Astrocyte of the spinal cord (primary cell): ENCODE measurements around the gene TMEM120B.
A peak's percentile ranks its signal among the peaks of the same experiment; 100 is the strongest.

Experiments
- DNase-seq: peaks from one replicate; pipeline ENCODE4 v3.0.0; 2011; ENCODE audit warnings: low read depth, low spot score
- H3K4me3 ChIP-seq: 2 replicates; pipeline ENCODE4 v1.5.1; 2011; ENCODE audit warnings: low read depth, mild to moderate bottlenecking, low read length, moderate library complexity
- in situ Hi-C: cut with HindIII; loops from 2 replicates; pipeline ENCODE4 v1.10.0; 2017; ENCODE audit warnings: low sequenced_read_pairs
- TF ChIP-seq, protein P1 (sequence below): IDR thresholded peaks from 2 replicates; pipeline ENCODE4 v1.5.1; 2012; ENCODE audit warnings: low read depth, mild to moderate bottlenecking, low read length, inconsistent platforms

The TMEM120B gene

GRCh38 chr12:121717041-121717699 is 4.6 kb downstream of the TMEM120B start:
- H3K4me3 ChIP-seq = no peak overlapping the region
- TF ChIP-seq, protein P1, sequence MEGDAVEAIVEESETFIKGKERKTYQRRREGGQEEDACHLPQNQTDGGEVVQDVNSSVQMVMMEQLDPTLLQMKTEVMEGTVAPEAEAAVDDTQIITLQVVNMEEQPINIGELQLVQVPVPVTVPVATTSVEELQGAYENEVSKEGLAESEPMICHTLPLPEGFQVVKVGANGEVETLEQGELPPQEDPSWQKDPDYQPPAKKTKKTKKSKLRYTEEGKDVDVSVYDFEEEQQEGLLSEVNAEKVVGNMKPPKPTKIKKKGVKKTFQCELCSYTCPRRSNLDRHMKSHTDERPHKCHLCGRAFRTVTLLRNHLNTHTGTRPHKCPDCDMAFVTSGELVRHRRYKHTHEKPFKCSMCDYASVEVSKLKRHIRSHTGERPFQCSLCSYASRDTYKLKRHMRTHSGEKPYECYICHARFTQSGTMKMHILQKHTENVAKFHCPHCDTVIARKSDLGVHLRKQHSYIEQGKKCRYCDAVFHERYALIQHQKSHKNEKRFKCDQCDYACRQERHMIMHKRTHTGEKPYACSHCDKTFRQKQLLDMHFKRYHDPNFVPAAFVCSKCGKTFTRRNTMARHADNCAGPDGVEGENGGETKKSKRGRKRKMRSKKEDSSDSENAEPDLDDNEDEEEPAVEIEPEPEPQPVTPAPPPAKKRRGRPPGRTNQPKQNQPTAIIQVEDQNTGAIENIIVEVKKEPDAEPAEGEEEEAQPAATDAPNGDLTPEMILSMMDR = no peak
- DNase-seq = peak; percentile 86
- in situ Hi-C loops = no loop called here

DNA sequence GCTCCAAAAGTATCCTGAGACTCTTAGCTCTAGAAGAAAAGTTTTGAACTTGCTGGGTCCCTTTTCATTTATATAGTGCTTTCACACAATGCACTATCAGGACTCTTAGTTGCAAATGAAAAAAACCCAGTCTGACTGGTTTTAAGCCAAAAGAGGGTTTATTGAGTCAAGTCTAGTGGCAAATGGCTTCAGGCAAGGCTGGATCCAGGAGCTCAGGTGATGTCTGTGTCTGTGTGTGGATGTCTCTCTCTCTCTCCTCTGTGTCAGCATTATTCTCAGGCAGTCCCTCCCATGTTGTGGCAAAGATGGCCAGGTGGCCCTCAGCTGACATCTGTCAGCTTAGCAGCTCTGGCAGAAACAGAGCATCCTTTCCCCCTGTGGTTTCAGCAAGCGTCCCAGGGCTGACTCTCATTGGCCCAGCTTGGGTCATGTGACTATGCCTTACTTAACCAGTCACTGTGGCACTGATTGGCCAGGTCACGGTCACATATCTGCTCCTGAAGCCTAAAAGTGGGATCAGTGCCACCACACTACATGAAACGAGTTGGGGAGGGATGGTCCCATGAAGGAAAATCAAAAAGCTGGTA is 6.2 kb downstream of the TMEM120B start:
- in situ Hi-C loops = no loop called here
- H3K4me3 ChIP-seq = no peak overlapping the region
- DNase-seq = no peak
- TF ChIP-seq, protein P1 = no peak

GRCh38 chr12:121719926-121720414 is 7.4 kb downstream of the TMEM120B start:
- H3K4me3 ChIP-seq = no peak overlapping the region
- TF ChIP-seq, protein P1 = no peak
- in situ Hi-C loops = no loop called here
- DNase-seq = peak; percentile 85

GRCh38 chr12:121720762-121721161 is 8.2 kb downstream of the TMEM120B start:
- DNase-seq = no peak
- in situ Hi-C loops = no loop called here
- TF ChIP-seq, protein P1 = no peak
- no peak overlapping the region for H3K4me3 ChIP-seq

DNA sequence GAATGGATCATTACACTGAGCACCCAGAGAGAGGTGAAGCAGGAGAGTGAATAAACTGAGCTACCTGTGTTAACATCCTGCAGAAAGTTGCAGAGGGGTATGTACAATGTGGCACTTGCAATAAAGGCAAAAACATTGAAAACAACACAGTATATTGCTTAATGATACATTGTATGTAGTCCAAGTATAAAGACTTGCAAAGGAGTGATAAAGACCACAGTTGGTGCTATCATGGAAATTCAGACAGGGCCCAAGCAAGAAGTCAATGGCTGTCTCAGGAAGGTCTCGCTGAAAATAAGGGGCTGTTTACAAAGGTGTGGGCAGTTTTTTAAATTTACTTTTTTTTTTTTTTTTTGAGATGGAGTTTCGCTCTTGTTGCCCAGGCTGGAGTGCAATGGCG is 10.0 kb downstream of the TMEM120B start:
- TF ChIP-seq, protein P1 = no peak

DNA sequence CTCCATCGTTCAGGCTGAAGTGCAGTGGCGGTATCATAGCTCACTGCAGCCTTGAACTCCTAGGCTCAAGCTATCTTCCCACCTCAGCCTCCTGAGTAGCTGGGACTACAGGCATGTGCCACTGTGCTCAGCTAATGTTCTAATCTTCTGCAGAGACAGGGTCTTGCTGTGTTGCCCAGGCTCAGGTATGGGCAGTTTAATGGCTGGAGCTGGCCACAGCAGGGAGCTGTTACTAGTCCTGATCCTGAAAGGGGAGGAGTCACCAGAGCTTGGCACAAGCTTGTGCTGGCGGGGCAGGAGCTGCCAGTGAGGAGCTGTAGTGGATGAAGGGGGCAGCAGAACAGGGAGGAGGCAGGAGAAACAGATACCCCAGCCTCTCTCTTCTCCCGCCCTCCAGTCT is 10.6 kb downstream of the TMEM120B start:
- in situ Hi-C loops = no loop called here
- no peak for DNase-seq
- H3K4me3 ChIP-seq = no peak overlapping the region
- TF ChIP-seq, protein P1 = no peak

More for the DNA sequence above, 10.0 kb downstream of the TMEM120B start:
- in situ Hi-C loops = no loop called here
- no peak overlapping the region for H3K4me3 ChIP-seq
- no peak for DNase-seq
